HG03095 (cell line): ENCODE measurements around the gene VSIG4.
A peak's percentile ranks its signal among the peaks of the same experiment; 100 is the strongest.
"Not testable (repeated sequence)": the region's sequence is repeated elsewhere in the genome, so short reads cannot be mapped to it uniquely, and the experiment has no call there.

Experiments
- ATAC-seq: cut with Tn5 transposase; IDR thresholded peaks from one replicate; pipeline ENCODE4 v1.9.1; 2021; ENCODE audit warnings: moderate library complexity; ENCODE audit not compliant: unreplicated experiment

The VSIG4 gene, protein sequence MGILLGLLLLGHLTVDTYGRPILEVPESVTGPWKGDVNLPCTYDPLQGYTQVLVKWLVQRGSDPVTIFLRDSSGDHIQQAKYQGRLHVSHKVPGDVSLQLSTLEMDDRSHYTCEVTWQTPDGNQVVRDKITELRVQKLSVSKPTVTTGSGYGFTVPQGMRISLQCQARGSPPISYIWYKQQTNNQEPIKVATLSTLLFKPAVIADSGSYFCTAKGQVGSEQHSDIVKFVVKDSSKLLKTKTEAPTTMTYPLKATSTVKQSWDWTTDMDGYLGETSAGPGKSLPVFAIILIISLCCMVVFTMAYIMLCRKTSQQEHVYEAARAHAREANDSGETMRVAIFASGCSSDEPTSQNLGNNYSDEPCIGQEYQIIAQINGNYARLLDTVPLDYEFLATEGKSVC

GRCh38 chrX:66039944-66040343, at the start of gene VSIG4:
VSIG4 (minus strand) TSS chrX:66040080; CDS start chrX:66039998, 82 bp downstream.
- no peak for ATAC-seq

DNA sequence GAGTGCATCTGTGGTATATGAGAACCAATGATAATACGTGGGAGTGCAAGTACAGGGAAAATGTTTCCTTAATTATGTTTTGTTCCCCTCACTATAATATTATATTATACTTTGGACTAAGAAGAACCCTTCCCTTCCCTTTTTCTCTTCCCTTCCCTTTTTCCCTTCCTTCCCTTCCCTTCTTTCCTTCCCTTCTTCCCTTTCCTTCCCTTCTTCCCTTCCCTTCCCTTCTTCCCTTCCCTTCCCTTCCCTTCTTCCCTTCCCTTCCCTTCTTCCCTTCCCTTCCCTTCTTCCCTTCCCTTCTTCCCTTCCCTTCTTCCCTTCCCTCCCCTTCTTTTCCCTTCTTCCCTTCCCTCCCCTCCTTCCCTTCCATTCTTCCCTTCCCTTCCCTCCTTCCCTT, 36.9 kb upstream of the VSIG4 start:
- no peak for ATAC-seq

- ATAC-seq: no peak
These were observed 35.3 kb upstream of the VSIG4 start for GRCh38 chrX:66074920-66075879.

DNA sequence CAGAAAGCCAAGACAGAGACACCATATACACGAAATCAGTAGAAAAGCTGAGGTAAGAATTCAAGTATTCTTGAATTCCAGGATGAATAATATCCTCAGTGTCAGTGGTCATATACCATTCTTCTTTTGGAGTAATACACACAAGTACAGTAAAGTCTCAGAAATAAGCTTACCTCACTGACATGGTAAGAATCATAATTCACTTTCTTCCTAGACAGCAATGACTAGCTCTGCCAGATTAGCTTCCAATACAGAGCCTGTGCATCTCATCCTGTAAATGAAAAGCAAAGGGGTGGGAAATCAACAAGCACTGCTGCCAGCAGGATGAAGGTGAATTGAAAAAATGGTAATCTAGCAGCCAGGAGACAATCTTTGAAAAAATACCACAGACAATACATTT, 31.2 kb upstream of the VSIG4 start:
- ATAC-seq: no peak

GRCh38 chrX:66064261-66064660, 24.4 kb upstream of the VSIG4 start:
- no peak for ATAC-seq

DNA sequence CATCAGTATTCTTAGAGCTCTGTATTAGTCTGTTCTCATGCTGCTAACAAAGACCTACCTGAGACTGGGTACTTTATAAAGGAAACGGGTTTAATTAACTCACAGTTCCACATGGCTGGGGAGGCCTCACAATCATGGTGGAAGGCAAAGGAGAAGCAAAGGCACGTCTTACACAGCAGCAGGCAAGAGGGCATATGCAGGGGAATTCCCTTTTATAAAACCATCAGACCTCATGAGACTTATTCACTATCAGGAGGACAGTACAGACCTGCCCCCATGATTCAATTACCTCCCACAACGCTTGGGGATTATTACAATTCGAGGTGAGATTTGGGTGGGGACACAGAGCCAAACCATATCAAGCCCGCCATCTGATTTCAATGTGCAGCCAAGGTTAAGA, 17.1 kb upstream of the VSIG4 start:
- ATAC-seq: not testable (repeated sequence)

GRCh38 chrX:66054978-66055377, 15.1 kb upstream of the VSIG4 start:
- ATAC-seq: no peak

DNA sequence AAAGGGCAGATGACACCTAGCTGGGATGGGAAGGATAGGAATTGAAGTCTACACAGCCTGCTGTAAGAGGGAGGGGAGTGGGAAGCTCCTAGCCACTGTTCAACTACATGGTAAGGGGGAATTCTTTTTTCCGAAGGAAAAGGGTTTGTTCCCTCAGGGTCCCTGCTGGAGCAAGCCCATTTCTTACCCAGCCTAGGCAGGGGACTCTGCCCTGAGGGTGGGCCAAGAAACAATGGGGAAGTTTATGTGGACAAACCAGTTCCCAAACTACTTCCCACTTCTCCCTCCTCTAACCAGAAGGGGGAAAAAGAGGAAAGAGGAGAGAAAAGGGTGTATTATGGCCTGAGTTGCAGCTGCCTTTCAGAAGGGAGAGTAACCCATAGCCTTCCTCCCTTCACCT, 13.5 kb upstream of the VSIG4 start:
- no peak for ATAC-seq

- ATAC-seq: no peak
These were observed 12.1 kb upstream of the VSIG4 start for GRCh38 chrX:66051980-66052379.

DNA sequence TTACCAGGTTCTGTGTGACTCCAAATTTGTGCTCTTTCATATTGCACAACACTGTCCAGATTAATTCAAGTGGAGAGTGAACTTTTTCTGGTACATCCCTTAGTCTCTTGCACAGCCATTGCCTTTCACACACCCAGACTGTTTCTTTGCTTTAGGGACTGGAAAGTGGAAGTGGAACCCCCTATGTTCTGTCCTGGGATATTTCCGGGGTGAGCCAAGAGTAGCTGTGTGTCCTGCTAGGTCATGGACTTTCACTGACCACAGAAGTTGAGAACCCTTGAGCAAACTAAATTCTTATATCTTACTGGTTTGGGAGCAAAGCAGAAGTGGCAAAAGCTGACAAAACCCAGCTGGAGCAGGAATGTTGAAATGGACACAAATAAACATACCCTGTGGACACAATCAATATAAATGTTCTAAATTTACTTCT, 10.3 kb upstream of the VSIG4 start:
- no peak for ATAC-seq

- ATAC-seq: no peak
These were observed 9.2 kb upstream of the VSIG4 start for GRCh38 chrX:66049056-66049455.

- ATAC-seq: peak; percentile 87
These were observed 6.8 kb upstream of the VSIG4 start for GRCh38 chrX:66046612-66047235.

DNA sequence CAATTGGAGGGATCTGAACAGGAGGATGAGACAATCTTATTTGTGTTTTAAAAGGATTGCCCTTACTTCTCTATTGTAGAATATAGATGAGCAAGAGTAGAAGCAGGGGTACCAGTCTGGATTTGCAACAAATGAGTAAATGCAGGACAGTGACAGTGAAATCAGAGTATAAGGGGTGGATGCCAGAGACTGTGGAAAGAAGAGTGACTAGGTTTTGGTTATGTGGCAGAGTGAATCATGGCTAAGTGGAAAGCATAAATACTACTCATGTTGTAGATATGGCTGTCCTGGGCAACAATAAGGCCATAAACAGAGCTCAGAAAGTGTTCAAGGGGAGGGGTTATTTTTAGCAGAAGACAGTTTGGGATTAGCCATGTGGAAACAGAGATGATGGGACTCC, 6.0 kb upstream of the VSIG4 start:
- no peak for ATAC-seq

GRCh38 chrX:66043584-66043983, 3.7 kb upstream of the VSIG4 start:
- no peak for ATAC-seq

- ATAC-seq: no peak
These were observed 2.6 kb upstream of the VSIG4 start for GRCh38 chrX:66042307-66043077.

DNA sequence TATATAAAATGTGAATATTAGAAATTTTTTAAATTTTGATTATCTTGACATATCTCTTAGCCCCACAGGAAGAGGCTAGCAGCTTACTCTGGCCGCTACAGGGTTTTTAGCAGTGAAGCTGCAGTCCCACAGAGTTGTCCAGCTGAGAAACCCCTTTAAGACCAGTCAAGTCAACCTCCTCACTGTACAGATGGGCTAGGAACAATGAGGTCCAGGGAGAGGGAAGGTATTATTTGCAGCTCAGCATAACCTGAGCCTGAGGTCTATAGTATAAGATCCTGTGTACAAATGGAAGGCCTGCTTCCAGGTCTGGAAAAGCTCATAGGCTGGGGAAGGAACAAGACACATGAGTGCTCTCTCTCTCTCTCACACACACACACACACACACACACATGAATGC, 1.8 kb downstream of the VSIG4 start:
- no peak for ATAC-seq

DNA sequence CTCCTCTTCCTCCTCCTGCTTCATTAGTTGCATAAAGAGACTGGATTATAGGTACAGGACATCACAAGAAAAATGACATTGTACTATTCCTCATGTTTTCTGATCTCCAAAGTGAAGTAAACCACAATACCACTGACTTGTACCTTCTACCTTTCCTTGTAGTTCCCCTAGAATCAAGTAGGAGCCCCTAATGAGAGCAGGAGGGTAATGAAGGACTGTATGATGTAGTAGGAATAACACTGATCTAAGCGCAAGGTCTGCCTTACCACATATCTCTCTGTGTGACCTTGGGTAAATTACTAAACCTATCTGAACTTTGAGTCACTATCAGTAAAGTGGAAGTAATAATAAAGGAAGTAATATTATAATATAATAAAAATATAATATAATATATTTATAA, 3.6 kb downstream of the VSIG4 start:
- no peak for ATAC-seq

DNA sequence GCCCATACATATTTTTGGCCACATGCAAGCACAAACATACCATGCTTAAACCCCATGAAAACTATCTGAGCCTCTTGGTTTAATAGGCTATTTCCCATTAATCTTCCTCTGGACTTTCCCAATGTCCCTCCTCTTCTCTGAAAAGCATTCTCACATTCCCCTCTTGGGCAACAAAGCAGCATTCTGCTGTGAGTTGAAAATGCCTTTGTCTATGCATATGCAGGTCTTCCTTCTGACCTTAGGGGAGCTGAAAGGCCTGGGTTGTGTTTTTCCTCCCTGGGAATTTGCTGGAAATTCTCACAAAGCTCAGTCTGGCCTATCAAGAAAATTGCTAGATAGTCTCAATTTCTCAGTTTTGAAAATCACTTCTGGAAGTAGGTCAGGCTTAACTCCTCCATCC, 4.2 kb downstream of the VSIG4 start:
- no peak for ATAC-seq

GRCh38 chrX:66030505-66031317, 9.2 kb downstream of the VSIG4 start:
- no peak for ATAC-seq

GRCh38 chrX:66028936-66029335, 10.9 kb downstream of the VSIG4 start:
- no peak for ATAC-seq
